Stimulated activated CD4-positive, alpha-beta T cell treated with anti-CD3 and anti-CD28 coated beads, Interleukin-12 subunit alpha, Interleukin-12 subunit beta, amount 100 ng/mL, for 48 hours (primary cell): ENCODE results near the gene COL13A1.

Experiments used
- DNase-seq, 3 donors: peaks; one replicate each; pipeline ENCODE4 v3.0.0-alpha.2; 2020; ENCODE audit warnings: low read depth in 2 of 3, low spot score in 1 of 3

COL13A1 gene

DNA sequence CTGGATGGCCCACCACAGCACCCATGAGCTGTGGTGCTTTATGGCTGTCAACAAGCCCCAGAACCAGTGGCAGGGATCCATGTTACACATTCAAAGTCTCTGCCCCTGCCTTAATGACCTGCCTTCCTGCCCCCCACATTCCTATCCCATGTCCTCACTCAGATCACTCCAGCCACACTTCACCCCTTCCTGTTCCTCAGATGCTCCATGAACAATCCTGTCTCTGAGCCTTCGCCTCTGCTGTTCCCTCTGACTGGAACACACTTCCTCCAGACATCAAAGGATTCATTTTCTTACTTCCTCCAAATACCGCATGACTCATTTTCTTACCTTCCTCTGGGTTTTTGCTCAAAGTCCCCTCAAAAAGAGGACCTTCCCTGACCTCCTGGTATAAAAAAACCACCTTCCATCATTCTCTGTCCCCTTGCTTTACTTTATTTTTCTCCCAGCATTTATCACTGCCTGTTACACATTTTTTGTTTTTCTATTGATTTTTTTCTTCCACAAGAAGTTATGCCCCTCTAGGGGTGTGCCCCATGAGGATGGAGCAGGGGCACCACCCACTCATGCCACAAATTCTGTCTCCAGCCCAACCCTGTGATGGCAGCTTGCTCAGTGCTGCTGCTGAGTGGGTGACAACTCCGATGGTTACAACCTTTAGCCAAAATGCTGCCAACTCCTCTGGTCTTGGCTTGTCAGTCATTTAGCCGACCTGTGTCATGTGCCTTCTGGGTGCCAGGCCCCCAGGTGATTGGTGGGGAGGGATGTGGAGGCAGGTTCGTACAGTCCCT lies 18.2 kb downstream of the COL13A1 start:
- no peak for DNase-seq

DNA sequence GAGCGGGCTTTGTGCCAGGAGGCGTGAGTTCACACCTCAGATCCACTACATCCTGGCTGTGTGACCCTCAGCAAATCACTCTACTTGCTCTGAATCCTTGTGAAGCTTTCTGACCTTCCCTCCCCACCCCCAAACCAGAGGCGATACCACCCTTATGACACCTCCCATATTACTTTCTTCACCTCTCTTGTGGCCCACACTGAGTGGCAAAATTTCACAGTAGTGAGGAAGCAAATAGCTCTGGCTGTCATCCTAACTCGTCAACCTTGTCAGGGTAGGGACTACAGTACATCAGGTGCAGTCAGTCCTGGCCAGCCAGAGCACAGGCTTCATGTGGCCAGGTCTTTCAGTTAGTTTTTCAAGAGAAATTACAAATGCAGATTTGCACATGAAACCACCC lies 19.1 kb downstream of the COL13A1 start:
- no peak for DNase-seq

DNA sequence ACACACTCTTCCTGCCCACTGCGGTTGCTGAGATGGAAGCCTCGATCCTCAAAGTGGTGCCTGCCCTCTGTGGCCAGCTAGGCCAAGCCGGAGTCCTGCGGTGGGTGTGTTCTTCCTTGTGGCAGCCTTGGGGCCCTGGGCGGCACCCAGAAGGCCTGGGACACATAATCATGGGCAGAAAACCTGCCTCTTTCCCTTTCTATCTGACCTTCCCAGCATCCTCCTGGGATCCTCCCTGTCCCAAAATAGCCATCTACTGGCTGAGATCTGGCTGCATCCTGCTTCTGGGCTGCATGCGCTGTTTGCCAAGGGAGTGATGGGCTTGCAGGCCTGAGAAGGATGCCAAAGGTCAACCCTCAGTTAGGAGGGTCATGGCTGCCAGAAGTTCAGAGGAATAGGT lies 23.9 kb downstream of the COL13A1 start:
- no peak for DNase-seq

DNA sequence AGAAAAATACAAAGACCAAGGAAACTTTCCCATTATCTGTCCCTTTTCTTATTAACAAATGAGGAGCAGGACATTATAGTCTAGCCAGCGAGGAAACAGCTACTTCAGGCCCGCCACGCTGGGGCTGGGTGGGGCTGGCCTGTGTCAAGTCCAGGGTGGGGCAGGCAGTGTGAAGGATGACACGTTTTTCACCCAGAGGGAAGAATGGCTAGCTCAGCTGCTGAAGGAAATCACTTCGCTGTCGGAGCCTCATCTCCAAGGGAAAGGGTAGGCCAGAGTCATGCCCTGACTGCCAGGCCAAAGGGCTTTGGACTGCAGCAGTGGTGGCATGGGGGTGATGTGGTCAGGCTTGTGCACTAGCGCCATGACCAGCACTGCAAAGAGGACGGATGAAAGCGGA lies 24.4 kb downstream of the COL13A1 start:
- DNase-seq, result no peak

- no peak for DNase-seq
Measured at GRCh38 chr10:69826789-69827554, 25.3 kb downstream of the COL13A1 start.

DNA sequence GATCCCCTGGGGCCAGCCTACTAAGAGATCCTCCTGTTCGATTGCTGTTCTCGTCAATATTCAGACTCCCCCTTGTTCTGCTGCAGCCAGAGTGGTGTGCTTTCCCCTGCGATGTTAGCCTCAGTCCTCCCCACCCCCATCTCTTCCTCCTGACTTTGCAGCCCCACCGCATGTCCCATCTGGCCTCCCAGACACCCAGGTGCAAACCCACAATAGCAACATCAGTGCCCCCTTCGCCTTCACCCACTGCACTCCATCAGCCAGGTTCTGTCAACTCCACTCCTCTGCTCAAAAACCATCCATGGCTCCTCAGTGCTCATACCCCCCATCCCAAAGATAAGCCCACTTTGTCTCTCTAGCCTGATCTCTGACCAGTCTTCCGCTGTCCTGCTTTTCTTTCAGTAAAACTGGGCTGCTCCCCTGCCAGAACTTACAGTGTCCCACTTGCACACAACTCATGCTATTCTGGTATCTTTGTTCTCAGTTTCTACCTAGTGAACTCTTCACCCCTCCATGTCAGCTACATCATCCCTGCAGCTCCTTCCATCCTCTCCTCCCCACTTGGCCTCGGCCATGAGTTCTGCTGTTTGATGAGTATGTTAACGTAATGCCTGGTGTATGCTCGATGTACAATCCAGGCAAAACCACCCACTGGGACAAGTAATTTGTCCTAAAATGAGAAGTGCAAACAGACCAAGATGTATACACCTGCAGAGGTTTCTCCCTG lies 26.6 kb downstream of the COL13A1 start:
- no peak for DNase-seq

GRCh38 chr10:69829775-69830174 lies 28.1 kb downstream of the COL13A1 start:
- no peak for DNase-seq

- DNase-seq, result no peak
Measured at GRCh38 chr10:69831231-69831855, 29.6 kb downstream of the COL13A1 start.

GRCh38 chr10:69835233-69835632 lies 33.5 kb downstream of the COL13A1 start:
- no peak for DNase-seq

DNA sequence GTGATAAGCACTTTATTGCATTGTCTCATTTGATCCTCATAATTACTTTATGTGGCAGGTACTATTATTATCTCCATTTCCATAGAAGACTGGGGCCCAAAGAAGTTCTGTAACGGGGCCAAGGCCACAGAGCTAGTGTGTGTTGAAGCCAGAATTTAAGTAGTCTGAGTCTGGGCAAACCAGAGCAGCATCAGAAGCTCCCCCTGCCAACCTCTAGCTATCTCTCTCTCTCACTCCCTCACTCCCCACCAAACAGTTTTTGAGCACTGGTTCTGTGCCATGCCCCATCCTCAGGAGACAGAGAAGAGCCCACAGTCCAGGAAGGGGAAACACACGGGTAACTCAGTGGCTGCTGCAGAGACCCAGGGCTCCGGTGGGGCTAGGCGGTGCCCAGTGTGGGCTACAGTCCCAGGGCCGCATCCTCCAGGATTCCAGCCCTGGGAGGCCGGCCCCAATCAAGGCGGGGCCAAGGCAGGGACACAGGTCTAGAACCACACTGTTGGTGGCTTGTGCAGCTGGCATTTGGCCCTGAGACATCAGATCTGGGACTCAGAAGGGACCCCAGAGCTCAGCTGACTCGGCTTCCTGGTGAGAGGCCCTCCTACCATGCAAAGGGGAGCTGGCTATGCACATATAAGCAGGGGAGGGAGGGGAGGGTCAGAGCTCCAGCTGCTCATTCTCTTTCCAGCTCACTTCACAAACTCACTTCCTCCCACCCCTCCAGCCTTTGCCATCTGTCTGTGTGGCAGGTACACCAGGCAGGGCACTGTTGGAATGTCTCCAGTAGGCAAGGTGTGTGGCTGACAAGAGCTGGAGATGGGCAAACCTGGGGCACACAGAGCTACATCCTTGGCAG lies 34.4 kb downstream of the COL13A1 start:
- no peak for DNase-seq

- DNase-seq, result no peak
Measured at GRCh38 chr10:69836731-69837030, 35.0 kb downstream of the COL13A1 start.

DNA sequence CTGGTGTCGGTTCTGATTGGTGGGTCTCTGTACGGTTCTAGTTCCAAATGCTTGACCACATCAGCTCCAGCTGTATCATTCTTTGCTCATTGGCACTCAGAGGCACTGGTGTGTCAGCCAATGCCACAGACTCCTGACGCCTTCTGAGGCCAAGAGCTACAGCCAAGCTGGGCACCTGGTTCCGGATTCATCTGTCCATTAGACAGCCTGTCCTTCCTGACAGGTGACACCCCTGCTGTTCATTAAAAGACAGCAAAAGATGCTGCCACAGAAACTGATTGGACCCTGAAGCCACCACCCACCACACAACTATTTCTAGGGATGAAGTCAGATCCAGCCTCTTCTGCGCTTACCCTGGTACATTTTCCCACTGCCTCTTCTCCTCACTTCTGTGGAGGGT lies 35.6 kb downstream of the COL13A1 start:
- no peak for DNase-seq

DNA sequence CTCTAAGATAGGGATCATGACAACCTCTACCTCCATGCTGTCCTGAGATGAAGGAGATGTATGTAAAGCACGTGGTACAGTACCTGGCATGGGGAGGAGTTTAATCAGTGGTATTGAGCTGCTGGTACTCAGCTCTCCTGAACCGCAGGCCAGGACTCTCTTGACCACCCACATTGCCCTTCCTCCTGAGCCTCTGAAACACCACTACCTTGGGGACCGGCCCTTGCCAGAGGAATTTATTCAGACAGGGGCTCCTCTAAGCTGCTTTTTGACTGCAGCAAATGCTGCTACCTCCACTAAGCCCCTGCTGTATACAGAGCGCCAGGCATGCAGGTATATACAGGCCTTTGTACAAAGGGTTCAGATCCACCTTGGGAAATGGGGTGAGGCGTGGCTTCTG lies 36.7 kb downstream of the COL13A1 start:
- no peak for DNase-seq

GRCh38 chr10:69838853-69839252 lies 37.1 kb downstream of the COL13A1 start:
- DNase-seq, result no peak

DNA sequence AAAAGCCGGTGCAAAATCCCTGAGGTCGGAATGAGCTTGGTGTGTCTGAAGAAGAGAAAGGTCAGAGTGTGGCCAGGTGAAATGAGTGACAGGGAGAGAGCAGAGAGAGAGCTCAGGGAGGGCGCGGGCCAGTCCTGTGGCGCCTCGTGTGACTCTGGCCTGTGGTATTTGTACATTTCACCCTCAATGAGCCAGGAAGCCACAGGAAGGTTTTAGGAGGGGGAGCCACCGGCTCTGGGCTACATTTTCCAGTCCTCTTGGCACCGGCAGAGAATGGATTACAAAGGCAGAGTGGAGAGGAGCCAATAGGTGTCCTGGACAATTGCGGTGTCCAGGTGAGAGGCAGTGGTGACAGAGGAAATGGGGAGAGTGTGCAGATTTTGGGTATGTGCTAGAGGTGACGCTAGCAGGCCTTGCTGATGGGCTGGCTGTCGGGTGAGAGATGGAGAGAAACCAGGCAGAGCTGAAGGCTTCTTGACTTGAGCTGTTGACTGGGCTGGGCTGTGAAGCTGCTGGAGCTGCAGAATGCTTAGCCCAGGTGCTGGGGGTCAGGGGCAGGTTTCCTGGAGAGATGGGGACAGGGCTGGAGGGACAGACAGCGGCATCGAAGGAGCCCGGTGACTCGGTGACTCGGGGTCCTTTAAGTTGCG lies 38.1 kb downstream of the COL13A1 start:
- DNase-seq, result no peak

DNA sequence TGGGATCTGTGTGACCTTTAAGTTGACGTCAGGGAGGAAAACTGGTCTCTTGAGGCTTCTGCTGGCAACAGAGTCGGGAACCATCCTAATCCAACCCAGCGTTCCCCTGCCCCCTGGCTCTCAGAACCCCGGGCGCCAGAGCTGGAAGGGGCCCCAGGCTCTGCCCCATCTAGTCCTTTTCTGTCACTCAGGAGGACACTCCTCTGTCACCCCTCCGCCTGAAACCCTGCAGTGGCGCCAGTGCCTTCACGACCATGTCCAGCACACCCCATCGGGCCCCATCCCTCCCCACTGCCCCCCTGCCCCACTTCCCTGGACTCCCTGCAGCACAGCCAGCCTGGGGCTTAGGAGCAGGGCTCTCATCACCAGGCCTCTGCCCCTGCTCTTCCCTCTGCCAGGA lies 39.1 kb downstream of the COL13A1 start:
- DNase-seq, result no peak

DNA sequence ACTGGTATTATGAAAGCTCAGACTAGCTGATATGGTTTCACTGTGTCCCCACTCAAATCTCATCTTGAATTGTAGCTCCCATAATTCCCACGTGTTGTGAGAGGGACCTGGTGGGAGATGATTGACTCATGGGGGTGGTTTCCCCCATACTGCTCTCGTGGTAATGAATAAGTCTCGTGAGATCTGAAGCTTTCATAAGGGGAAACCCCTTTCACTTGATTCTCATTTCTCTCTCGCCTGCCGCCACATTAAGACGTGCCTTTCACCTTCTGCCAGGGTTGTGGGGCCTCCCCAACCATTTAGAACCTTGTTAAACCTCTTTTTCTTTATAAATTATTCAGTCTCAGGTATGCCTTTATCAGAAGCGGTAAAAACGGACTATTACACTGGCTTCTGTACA lies 40.3 kb downstream of the COL13A1 start:
- no peak for DNase-seq

DNA sequence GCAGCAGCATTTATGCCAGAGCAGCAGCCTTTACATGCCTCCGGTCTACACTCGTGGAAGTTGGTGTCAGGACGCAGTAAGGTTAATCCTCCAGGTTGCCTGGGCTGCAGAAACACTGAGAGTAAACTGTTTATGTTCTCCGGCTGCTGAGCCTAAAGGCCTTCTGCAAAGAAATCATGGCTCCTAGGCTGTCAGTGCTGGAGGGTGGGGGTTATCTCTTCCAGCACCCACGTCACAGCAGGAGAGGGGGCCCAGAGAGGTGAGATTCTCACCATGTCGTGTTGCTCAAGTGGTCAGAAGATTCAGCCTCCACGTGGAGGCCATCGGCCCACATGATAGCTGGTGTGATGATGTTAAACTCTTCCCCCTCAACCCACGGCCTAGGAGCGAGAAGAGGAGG lies 41.2 kb downstream of the COL13A1 start:
- no peak for DNase-seq

- DNase-seq, result no peak
Measured at GRCh38 chr10:69843923-69844322, 42.2 kb downstream of the COL13A1 start.

- DNase-seq, result no peak
Measured at GRCh38 chr10:69844698-69845097, 43.0 kb downstream of the COL13A1 start.
